MG63 (cell line): Measurements from ENCODE around the gene KLHL17. TPM values are rescaled to one million over a fixed set of nuclear protein-coding genes. Genes with fewer than 3 reads are reported as not detected.

Experiments
- DNase-seq: peaks from one replicate; pipeline ENCODE4 v3.0.0-alpha.2; 2020
- H3K27me3 ChIP-seq: fragments of 250-450 bp; sonication (Bioruptor Pico); 2 replicates; pipeline ENCODE4 v1.5.1; 2020; ENCODE audit warnings: mild to moderate bottlenecking, moderate library complexity
- H3K36me3 ChIP-seq: fragments of 250-450 bp; sonication (Bioruptor Pico); 2 replicates; pipeline ENCODE4 v1.5.1; 2020; ENCODE audit warnings: mild to moderate bottlenecking, moderate library complexity
- H3K4me3 ChIP-seq: fragments of 250-450 bp; sonication (Bioruptor Pico); 2 replicates; pipeline ENCODE4 v1.5.1; 2020; ENCODE audit warnings: mild to moderate bottlenecking, moderate library complexity
- H3K9me3 ChIP-seq: fragments of 250-450 bp; sonication (Bioruptor Pico); 2 replicates; pipeline ENCODE4 v1.5.1; 2020; ENCODE audit warnings: mild to moderate bottlenecking, moderate library complexity
- total RNA-seq: library from RNA; depleted of rRNA; stranded (reverse); fragments of >200 nt; shearing (Covaris generic); gene quantifications from 2 replicates; pipeline ENCODE4 v1.2.3, GENCODE V29; 2014; ENCODE audit warnings: low replicate concordance; rRNA removed

The KLHL17 gene
- 6.7 and 14.7 TPM in 2 replicates for total RNA-seq

- peak; percentile 90 for DNase-seq
- Histone ChIP-seq H3K4me3 (peak within 1 kb of the TSS; percentile 88), H3K36me3 (peaks cover 23% of the 10 kb centered on the region), H3K27me3 (no peaks in the 10 kb centered on the region), H3K9me3 (no peaks in the 10 kb centered on the region)
These were observed at the start of gene KLHL17 for GRCh38 chr1:960363-961131. Gene KLHL17, plus strand, starts transcription at chr1:960584. Its CDS starts 110 bp downstream, at chr1:960694.

- no peaks in the 10 kb centered on the region; the same call in 1 of the 2 replicates for H3K27me3 ChIP-seq
- peak; percentile 48 for DNase-seq
- no peak overlapping the region for H3K4me3 ChIP-seq
- peaks cover 3% of the 10 kb centered on the region; the same call in 1 of the 2 replicates for H3K36me3 ChIP-seq
- no peaks in the 10 kb centered on the region for H3K9me3 ChIP-seq
These were observed 49.3 kb upstream of the KLHL17 start for GRCh38 chr1:910881-911721.

- Histone ChIP-seq H3K4me3 (no peak overlapping the region), H3K27me3 (no peaks in the 10 kb centered on the region; the same call in 1 of the 2 replicates), H3K9me3 (no peaks in the 10 kb centered on the region), H3K36me3 (no peaks in the 10 kb centered on the region)
- DNase-seq: no peak
These were observed 48.3 kb upstream of the KLHL17 start for GRCh38 chr1:911875-912739.

- Histone ChIP-seq H3K9me3 (no peaks in the 10 kb centered on the region), H3K27me3 (no peaks in the 10 kb centered on the region; the same call in 1 of the 2 replicates), H3K4me3 (no peak overlapping the region), H3K36me3 (no peaks in the 10 kb centered on the region)
- DNase-seq: no peak
These were observed 47.6 kb upstream of the KLHL17 start for GRCh38 chr1:912740-913301.

- no peak for DNase-seq
- no peaks in the 10 kb centered on the region for H3K36me3 ChIP-seq
- H3K9me3 ChIP-seq: no peaks in the 10 kb centered on the region
- no peaks in the 10 kb centered on the region; the same call in 1 of the 2 replicates for H3K27me3 ChIP-seq
- H3K4me3 ChIP-seq: no peak overlapping the region
These were observed 46.8 kb upstream of the KLHL17 start for GRCh38 chr1:913491-914130.

- H3K27me3 ChIP-seq: no peaks in the 10 kb centered on the region; the same call in 1 of the 2 replicates
- H3K4me3 ChIP-seq: no peak overlapping the region
- DNase-seq: no peak
- H3K36me3 ChIP-seq: no peaks in the 10 kb centered on the region
- no peaks in the 10 kb centered on the region for H3K9me3 ChIP-seq
These were observed 46.1 kb upstream of the KLHL17 start for GRCh38 chr1:914131-914890.

- Histone ChIP-seq H3K4me3 (no peak overlapping the region), H3K36me3 (no peaks in the 10 kb centered on the region), H3K9me3 (no peaks in the 10 kb centered on the region), H3K27me3 (no peaks in the 10 kb centered on the region; the same call in 1 of the 2 replicates)
- DNase-seq: no peak
These were observed 45.5 kb upstream of the KLHL17 start for GRCh38 chr1:914891-915280.

GRCh38 chr1:915295-916172 is 44.9 kb upstream of the KLHL17 start:
- no peak for DNase-seq
- Histone ChIP-seq H3K9me3 (no peaks in the 10 kb centered on the region), H3K36me3 (no peaks in the 10 kb centered on the region), H3K4me3 (no peak overlapping the region), H3K27me3 (no peaks in the 10 kb centered on the region; the same call in 1 of the 2 replicates)

GRCh38 chr1:916173-917075 is 44.0 kb upstream of the KLHL17 start:
- DNase-seq: no peak
- no peaks in the 10 kb centered on the region; the same call in 1 of the 2 replicates for H3K27me3 ChIP-seq

GRCh38 chr1:917076-917459 is 43.3 kb upstream of the KLHL17 start:
- DNase-seq: no peak
- Histone ChIP-seq H3K9me3 (no peaks in the 10 kb centered on the region), H3K36me3 (0 out of 2 replicates have a peak, but pooled peaks cover 2% of the 10 kb centered on the region), H3K4me3 (no peak overlapping the region), H3K27me3 (no peaks in the 10 kb centered on the region; the same call in 1 of the 2 replicates)

More at GRCh38 chr1:916173-917075, 44.0 kb upstream of the KLHL17 start:
- 0 out of 2 replicates have a peak, but pooled peaks cover under 1% of the 10 kb centered on the region for H3K36me3 ChIP-seq
- H3K4me3 ChIP-seq: no peak overlapping the region
- H3K9me3 ChIP-seq: no peaks in the 10 kb centered on the region

GRCh38 chr1:917466-918091 is 42.8 kb upstream of the KLHL17 start:
- no peak overlapping the region for H3K4me3 ChIP-seq
- H3K9me3 ChIP-seq: no peaks in the 10 kb centered on the region
- 0 out of 2 replicates have a peak, but pooled peaks cover 2% of the 10 kb centered on the region for H3K36me3 ChIP-seq
- no peak for DNase-seq
- no peaks in the 10 kb centered on the region; the same call in 1 of the 2 replicates for H3K27me3 ChIP-seq

GRCh38 chr1:918353-918752 is 42.0 kb upstream of the KLHL17 start:
- no peak for DNase-seq
- 0 out of 2 replicates have a peak, but pooled peaks cover 2% of the 10 kb centered on the region for H3K36me3 ChIP-seq
- H3K9me3 ChIP-seq: no peaks in the 10 kb centered on the region
- H3K4me3 ChIP-seq: no peak overlapping the region
- H3K27me3 ChIP-seq: no peaks in the 10 kb centered on the region; the same call in 1 of the 2 replicates

GRCh38 chr1:918843-919242 is 41.5 kb upstream of the KLHL17 start:
- no peaks in the 10 kb centered on the region; the same call in 1 of the 2 replicates for H3K27me3 ChIP-seq
- H3K4me3 ChIP-seq: no peak overlapping the region
- 0 out of 2 replicates have a peak, but pooled peaks cover 2% of the 10 kb centered on the region for H3K36me3 ChIP-seq
- DNase-seq: no peak
- no peaks in the 10 kb centered on the region for H3K9me3 ChIP-seq
